ENCODE measurements around the gene STK11.
A peak's percentile ranks its signal among the peaks of the same experiment; 100 is the strongest.

STK11 gene

GRCh38 chr19:1225440-1226226 lies 20.1 kb downstream of the STK11 start:
- DNase-seq (ENCODE audit: low spot score) = no peak

- DNase-seq (ENCODE audit: low spot score) = no peak
These were observed 20.6 kb downstream of the STK11 start for GRCh38 chr19:1226227-1226518.

- no peak for DNase-seq (ENCODE audit: low spot score)
These were observed 21.1 kb downstream of the STK11 start for GRCh38 chr19:1226522-1227303.

DNA sequence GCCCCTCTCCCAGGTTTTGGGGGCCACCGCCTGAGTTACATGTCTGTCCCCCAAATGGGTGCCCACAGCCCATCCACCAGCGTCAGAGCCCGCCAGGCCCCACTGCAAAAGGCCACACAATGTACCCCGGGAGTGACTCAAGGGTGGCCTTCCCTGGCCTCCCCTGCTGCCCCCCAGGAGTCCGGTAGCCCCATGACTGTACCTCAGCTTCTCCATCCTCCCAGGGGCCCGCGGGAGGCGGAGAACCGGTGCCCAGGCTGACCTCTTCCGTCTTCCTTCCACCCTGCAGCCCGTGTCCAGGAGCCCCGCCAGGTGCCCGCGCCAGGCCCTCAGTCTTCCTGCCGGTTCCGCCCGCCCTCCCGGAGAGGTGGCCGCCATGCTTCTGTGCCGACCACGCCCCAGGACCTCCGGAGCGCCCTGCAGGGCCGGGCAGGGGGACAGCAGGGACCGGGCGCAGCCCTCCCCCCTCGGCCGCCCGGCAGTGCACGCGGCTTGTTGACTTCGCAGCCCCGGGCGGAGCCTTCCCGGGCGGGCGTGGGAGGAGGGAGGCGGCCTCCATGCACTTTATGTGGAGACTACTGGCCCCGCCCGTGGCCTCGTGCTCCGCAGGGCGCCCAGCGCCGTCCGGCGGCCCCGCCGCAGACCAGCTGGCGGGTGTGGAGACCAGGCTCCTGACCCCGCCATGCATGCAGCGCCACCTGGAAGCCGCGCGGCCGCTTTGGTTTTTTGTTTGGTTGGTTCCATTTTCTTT lies 21.9 kb downstream of the STK11 start:
- DNase-seq (ENCODE audit: low spot score) = no peak

GRCh38 chr19:1228161-1228957 lies 22.8 kb downstream of the STK11 start:
- no peak for DNase-seq (ENCODE audit: low spot score)

- DNase-seq (ENCODE audit: low spot score) = no peak
These were observed 23.7 kb downstream of the STK11 start for GRCh38 chr19:1229056-1229923.

DNA sequence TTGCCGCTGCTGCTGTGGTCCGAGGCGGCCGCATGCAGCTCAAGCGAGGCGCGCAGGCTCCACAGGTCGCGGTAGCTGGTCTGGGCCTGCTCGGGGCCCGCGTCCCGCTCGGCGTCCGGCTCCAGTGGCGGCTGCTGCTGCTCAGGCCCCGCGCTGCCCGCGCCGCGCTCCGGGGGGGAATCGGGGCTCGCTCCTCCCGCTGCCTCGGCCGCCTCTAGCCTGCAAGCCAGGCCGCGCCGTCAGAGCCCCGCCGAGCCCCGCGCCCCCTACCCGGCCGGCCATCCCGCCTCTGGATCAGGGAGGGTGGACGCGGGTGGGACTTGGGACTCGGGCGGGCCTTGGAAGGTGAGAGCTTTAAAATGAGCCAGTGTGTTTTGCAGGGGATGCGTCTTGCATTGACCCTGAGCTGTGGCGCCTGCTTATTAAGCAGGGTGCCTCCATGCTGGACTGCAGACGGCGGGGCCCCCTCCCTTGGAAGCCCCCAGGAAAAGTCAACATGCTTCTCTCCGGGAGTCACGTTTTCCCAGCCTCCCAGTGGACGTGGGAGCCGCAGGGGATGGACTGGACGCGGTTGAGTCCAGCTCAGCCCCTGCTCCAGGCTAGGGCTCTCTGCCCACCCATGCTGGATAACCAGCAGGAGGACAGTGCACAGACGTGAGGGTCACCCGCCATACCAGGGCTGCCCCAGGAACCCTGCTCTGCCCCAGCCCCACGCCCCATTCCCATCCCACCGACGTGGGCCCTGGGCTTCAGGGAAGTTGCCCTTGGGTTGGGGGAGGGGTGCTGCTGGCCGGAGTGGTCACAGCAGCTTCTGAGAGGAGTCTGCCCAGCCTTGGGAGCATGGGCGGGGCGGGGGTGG lies 24.6 kb downstream of the STK11 start:
- no peak for DNase-seq (ENCODE audit: low spot score)

GRCh38 chr19:1230783-1231489 lies 25.4 kb downstream of the STK11 start:
- no peak for DNase-seq (ENCODE audit: low spot score)

DNA sequence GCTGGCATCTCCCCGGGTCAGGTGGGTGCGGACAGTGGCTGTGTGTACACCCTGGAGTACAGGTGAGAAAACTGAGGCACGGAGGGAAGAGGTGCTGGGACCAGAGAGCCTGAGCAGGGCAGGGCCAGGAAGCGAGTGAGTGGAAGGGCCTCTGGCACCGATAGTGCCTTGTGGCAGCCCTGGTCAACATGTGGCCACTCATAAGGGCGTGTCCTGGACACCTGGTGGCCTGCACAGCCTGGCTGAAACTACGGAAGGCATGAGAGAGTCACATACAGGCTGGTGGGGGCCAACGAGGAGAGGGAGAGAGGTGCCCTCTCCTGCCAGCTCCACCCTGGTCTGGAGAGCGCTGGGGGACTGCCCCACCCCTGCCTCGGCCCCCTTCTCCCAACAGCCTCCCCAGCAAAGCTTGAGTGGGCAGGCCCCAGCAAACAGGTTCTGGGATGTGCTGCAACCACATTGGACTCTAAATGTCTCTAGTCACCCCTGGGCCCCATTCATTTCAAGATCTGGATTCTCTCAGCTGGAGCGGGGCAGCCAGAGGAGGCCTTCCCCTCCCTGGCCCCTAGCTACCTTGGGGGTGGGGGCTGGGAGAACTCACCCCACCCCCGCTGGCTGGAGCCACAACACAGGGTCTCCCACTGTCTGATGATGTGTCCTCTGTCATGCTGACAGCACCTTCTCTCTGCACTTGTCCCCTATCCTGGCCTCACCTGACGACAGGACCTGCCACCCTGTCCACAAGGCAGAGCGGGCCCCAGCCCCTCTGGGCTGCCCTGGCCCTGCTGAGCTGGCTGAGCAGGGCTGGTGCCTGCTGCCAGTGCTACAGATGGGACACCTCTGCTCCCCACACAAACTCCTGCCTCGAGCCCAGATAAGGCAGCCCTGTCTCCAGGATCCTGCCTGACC lies 26.4 kb downstream of the STK11 start:
- peak; percentile 44 for DNase-seq (ENCODE audit: low spot score)

DNA sequence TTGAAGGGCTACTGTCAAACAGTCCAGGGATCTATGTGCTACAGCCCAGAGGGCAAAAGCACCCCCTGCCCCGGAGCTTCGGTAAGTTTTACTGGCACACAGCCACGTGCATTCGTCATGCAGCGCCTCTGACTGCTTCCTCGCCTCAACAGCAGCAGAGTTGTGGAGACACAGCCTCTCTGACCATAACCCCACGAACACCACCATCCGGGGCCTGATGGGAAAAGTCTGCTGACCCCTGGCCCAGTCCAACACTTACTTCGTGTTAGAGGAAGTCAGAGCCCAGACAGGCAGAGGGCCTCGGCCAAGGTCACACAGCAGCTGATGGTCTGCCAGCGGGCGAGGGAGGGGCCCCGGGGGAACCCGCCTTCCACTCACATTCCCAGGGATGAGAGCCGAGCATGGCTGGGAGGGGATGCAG lies 27.1 kb downstream of the STK11 start:
- DNase-seq (ENCODE audit: low spot score) = peak; percentile 69

GRCh38 chr19:1233115-1233667 lies 27.6 kb downstream of the STK11 start:
- no peak for DNase-seq (ENCODE audit: low spot score)

- DNase-seq (ENCODE audit: low spot score) = no peak
These were observed 28.7 kb downstream of the STK11 start for GRCh38 chr19:1234051-1234954.

- no peak for DNase-seq (ENCODE audit: low spot score)
These were observed 29.4 kb downstream of the STK11 start for GRCh38 chr19:1234955-1235380.

GRCh38 chr19:1235625-1236538 lies 30.3 kb downstream of the STK11 start:
- peak; percentile 50 for DNase-seq (ENCODE audit: low spot score)

- no peak for DNase-seq (ENCODE audit: low spot score)
These were observed 31.0 kb downstream of the STK11 start for GRCh38 chr19:1236576-1236975.

All from kidney tubule cell (primary cell).